ENCODE measurements around the gene PPM1M. TPM values are rescaled to one million over a fixed set of nuclear protein-coding genes. Genes with fewer than 3 reads are reported as not detected.
A peak's percentile ranks its signal among the peaks of the same experiment; 100 is the strongest.

Gene PPM1M
- total RNA-seq, 2 donors from 2014 or later, result 6.9 to 15.3 TPM

DNA sequence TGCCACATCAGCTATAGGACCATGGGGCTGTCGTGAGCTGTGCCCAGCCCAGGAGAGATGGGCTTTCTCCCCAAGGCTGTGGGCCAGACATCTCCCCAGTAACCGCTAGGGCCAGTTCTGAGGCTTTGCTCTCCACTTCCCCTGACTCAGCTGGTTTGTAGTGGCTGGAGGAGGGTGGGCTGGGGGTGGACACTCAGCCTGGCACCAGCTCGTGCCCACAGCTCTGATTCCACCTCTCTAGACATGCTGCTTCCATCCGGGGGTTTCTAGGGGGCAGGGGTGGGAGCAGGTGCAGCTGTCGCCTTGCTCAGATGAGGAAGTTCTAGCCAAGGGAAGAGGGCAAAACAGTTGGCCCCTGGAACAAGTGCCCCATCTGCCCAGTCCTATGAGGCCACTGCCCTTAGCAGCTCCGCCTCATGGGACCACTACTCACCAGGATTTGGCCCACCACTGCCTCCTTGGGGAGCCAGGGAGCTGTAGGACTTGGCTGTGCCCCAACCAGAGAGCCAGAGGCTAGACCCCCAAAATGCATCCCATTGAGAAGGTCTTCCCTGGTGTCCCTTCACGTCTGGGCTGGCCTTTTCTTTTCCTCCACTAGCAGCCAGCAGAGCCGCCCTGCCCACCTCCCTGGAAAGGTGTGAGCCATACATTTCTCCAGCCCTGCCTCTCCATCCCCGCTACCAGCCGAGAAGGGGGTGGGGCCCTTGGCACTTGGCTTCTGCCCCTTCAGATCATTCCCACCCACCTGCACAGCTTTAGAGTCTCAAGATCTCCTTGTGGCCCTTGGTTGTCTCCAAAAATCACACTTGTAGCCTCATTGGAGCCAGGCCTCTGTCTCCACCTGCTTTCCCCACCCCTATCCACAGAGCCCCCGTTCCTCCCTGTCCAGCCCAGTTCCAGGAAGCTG lies 51.9 kb downstream of the PPM1M start:
- 63 to 68% methylated on average over 7 to 11 of the region's 11 CpGs for WGBS, 2 donors

DNA sequence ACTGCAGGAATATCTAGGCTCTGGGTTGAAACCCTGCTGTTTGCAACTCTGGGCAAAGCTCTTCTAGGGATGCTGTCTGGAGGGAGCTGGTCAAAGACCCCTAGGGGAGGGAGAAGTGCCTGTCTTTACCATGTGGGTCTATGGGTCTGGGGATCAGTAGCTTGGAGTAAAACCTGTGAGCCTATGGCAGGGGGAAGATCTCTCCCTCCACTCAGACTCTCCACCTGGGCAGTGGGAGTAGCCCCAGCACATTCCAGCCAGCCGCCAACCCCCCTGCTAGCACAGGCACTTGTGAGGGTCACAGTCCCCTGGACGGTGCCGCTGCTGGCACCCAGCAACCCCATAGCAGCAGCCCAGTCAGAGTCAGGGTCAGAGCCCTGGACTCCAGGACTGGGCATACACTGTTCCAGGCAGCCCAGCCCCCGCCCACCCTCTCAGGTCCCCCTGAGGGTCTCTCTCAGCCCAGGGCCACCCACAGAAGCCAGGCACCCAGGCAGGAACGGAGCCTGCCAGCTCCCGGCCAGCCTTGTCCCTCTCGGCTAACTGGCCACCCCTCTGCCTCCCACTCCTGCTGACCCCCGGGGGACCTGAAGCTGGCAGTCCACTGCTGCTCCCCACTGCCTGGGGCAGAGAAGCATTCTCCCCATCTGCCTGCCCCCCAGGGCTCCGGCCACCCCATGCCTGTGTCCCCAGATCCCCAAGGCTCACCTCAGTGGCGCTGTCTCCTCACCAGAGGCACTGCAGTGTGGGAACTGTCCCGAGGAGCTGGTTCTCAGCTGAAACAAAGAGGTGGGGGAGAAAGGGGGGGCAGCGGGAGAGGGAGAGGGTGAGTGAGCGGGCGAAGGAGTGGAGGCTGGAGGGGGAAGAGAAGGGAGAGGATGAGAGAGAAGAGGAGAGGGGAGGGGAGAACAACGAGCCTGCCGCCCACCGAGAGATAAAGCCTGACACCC lies 52.9 kb downstream of the PPM1M start:
- H3K9me3 ChIP-seq, result no peaks in the 10 kb centered on the region
- DNase-seq (peak in 3 of 4 donors; percentile 30 to 43 (median 41)), ATAC-seq (no peak)
- H3K36me3 ChIP-seq (replicated peaks in 1 of 2; ENCODE audit: insufficient read depth in 1 of 2, low read depth in 2 of 2), result no peaks in the 10 kb centered on the region
- intact Hi-C loops (cut with DNase I), result no loop called here
- WGBS, 2 donors, result 18 to 20% methylated on average over 10 to 16 of the region's 17 CpGs
- peak in 1 of 7 experiments; percentile 15 for TF ChIP-seq CTCF (IDR thresholded peaks at IDR 0.05)
- peak in 2 of 3 donors; percentile 41 to 43 for TF ChIP-seq POLR2A (IDR thresholded peaks at IDR 0.05)
- no peak overlapping the region for H3K4me3 ChIP-seq
- H3K4me1 ChIP-seq, result peaks cover 36% of the 10 kb centered on the region
- H3K27ac ChIP-seq, result peak overlapping the region in 3 of 4 donors; percentile 68 to 72 (median 71)
- H3K27me3 ChIP-seq, result no peaks in the 10 kb centered on the region

More for the DNA sequence above, 51.9 kb downstream of the PPM1M start:
- no peak overlapping the region for H3K4me3 ChIP-seq
- no peaks in the 10 kb centered on the region for H3K36me3 ChIP-seq (replicated peaks in 1 of 2; ENCODE audit: insufficient read depth in 1 of 2, low read depth in 2 of 2)
- ATAC-seq (no peak), DNase-seq (no peak)
- H3K27ac ChIP-seq, result no peak overlapping the region
- intact Hi-C loops (cut with DNase I), result no loop called here
- no peaks in the 10 kb centered on the region for H3K9me3 ChIP-seq
- peaks cover 36% of the 10 kb centered on the region for H3K4me1 ChIP-seq
- TF ChIP-seq CTCF (IDR thresholded peaks at IDR 0.05) (no peak), POLR2A (IDR thresholded peaks at IDR 0.05) (no peak)
- H3K27me3 ChIP-seq, result no peaks in the 10 kb centered on the region

- peak overlapping the region in 3 of 4 donors; percentile 68 to 72 (median 71) for H3K27ac ChIP-seq
- ATAC-seq, result peak; percentile 2
- no peaks in the 10 kb centered on the region for H3K27me3 ChIP-seq
- no peak for DNase-seq
- H3K4me3 ChIP-seq, result no peak overlapping the region
- TF ChIP-seq CTCF (IDR thresholded peaks at IDR 0.05), result no peak
- TF ChIP-seq POLR2A (IDR thresholded peaks at IDR 0.05), result no peak
- no peaks in the 10 kb centered on the region for H3K9me3 ChIP-seq
- WGBS, 2 donors, result 27 to 34% methylated on average over 10 of the region's 10 CpGs
- peaks cover 36% of the 10 kb centered on the region for H3K4me1 ChIP-seq
- no peaks in the 10 kb centered on the region for H3K36me3 ChIP-seq (replicated peaks in 1 of 2; ENCODE audit: insufficient read depth in 1 of 2, low read depth in 2 of 2)
- intact Hi-C loops (cut with DNase I), result no loop called here
These were observed 53.8 kb downstream of the PPM1M start for GRCh38 chr3:52299247-52299878.

MicroRNAs within 50 kb of the gene (microRNA counts, 767-probe panel; counts per million panel counts)
- 9,307 to 14,232 counts per million in 2 donors for microRNA hsa-let-7g-5p

Small RNA genes lying within 50 kb of the gene (microRNA-seq; reads per million reads assigned to microRNA genes)
- 2.3 to 4.9 reads per million in 2 donors for gene MIR135A1 (ENCODE audit: borderline number of aligned reads in 2 of 2, borderline replicate concordance in 2 of 2)
- gene MIRLET7G (ENCODE audit: borderline number of aligned reads in 2 of 2, borderline replicate concordance in 2 of 2), result 103,065 to 106,051 reads per million in 2 donors

Small RNA genes lying within 50 kb of the gene (small RNA-seq; reads per million reads assigned to genes)
- gene MIR135A1, result 0.89 reads per million, percentile 31 among the genes with 10 or more reads in this experiment
- 403 reads per million, percentile 98 among the genes with 10 or more reads in this experiment for gene MIRLET7G

Other genes with a start within 250 kb of the PPM1M start
- gene RPL29, start 249.9 kb upstream of the PPM1M start, total RNA-seq, result 100 to 1,000 TPM; 370 to 792 TPM
- 1 to 10 TPM; 2.6 to 3.3 TPM for gene DUSP7, start 189.2 kb upstream of the PPM1M start, total RNA-seq
- gene POC1A, start 91.3 kb upstream of the PPM1M start, total RNA-seq, result 1 to 10 TPM in 1 of 2 donors, under 1 TPM in 1; 0.26 to 3.3 TPM
- gene ALAS1, start 47.6 kb upstream of the PPM1M start, total RNA-seq, result 10 to 100 TPM; 13.5 to 63.6 TPM
- under 1 TPM in 1 of 2 donors, not detected in 1; 0.26 TPM for gene TLR9, start 20.1 kb upstream of the PPM1M start, total RNA-seq
- gene TWF2, start 6.6 kb upstream of the PPM1M start, total RNA-seq, result 10 to 100 TPM; 26.7 to 35.8 TPM
- 10 to 100 TPM; 19.1 to 21.5 TPM for gene WDR82, start 32.9 kb downstream of the PPM1M start, total RNA-seq
- 10 to 100 TPM in 1 of 2 donors, 1 to 10 TPM in 1; 5.4 to 25.4 TPM for gene GLYCTK, start 42.1 kb downstream of the PPM1M start, total RNA-seq
- gene DNAH1, start 70.6 kb downstream of the PPM1M start, total RNA-seq, result 10 to 100 TPM in 1 of 2 donors, 1 to 10 TPM in 1; 6.0 to 14.8 TPM
- 10 to 100 TPM; 40.7 to 49.4 TPM for gene BAP1, start 164.2 kb downstream of the PPM1M start, total RNA-seq
- 1 to 10 TPM; 4.0 to 4.9 TPM for gene PHF7, start 164.9 kb downstream of the PPM1M start, total RNA-seq
- gene SEMA3G, start 199.3 kb downstream of the PPM1M start, total RNA-seq, result 10 to 100 TPM in 1 of 2 donors, 1 to 10 TPM in 1; 3.9 to 13.2 TPM
- gene TNNC1, start 208.3 kb downstream of the PPM1M start, total RNA-seq, result 10 to 100 TPM in 1 of 2 donors, under 1 TPM in 1; 0.99 to 10.4 TPM
- gene NISCH, start 209.8 kb downstream of the PPM1M start, total RNA-seq, result 100 to 1,000 TPM in 1 of 2 donors, 10 to 100 TPM in 1; 58.9 to 115 TPM
- 10 to 100 TPM; 50.4 to 55.3 TPM for gene STAB1, start 249.6 kb downstream of the PPM1M start, total RNA-seq

Measured in body of pancreas (tissue), 4 donors.